Activated B cell treated with CpG ODN at 0.5 μM for 24 hours (primary cell): Measurements from ENCODE around the gene GSK3B. TPM values are rescaled to one million over a fixed set of nuclear protein-coding genes. Genes with fewer than 3 reads are reported as not detected.
A peak's percentile ranks its signal among the peaks of the same experiment; 100 is the strongest.
"Not testable (repeated sequence)": the region's sequence is repeated elsewhere in the genome, so short reads cannot be mapped to it uniquely, and the experiment has no call there.

Experiments
- ATAC-seq: fragments of 200-7000 bp; cut with Tn5 transposase; one replicate; pipeline ENCODE4 v1.10.0; 2021; ENCODE audit warnings: low read depth, mild to moderate bottlenecking, moderate library complexity
- CTCF ChIA-PET: fragments of 350-600 bp; sonication (Branson Sonifier 250); formaldehyde crosslinking; loops from one replicate; lab custom pipeline; 2021; ENCODE audit warnings: antibody characterized with exemption; lab: Charles Lee
- POLR2A ChIA-PET: fragments of 350-600 bp; sonication (Branson Sonifier 250); formaldehyde crosslinking; loops from one replicate; lab custom pipeline; 2021; ENCODE audit warnings: antibody characterized with exemption; lab: Charles Lee
- DNase-seq: peaks from one replicate; pipeline ENCODE4 v3.0.0; 2022
- H3K27ac Mint-ChIP-seq: one replicate; pipeline ENCODE4 v1.8.0; 2020; ENCODE audit warnings: mixed read lengths
- H3K27me3 Mint-ChIP-seq: one replicate; pipeline ENCODE4 v1.8.0; 2021; ENCODE audit warnings: mixed read lengths
- H3K36me3 Mint-ChIP-seq: one replicate; pipeline ENCODE4 v1.8.0; 2021; ENCODE audit warnings: low read depth, mixed read lengths
- H3K4me1 Mint-ChIP-seq: one replicate; pipeline ENCODE4 v1.8.0; 2021; ENCODE audit warnings: mixed read lengths
- H3K4me3 Mint-ChIP-seq: one replicate; pipeline ENCODE4 v1.8.0; 2020; ENCODE audit warnings: mild to moderate bottlenecking, mixed read lengths
- H3K9me3 Mint-ChIP-seq: one replicate; pipeline ENCODE4 v1.8.0; 2020; ENCODE audit warnings: mixed read lengths
- intact Hi-C: fragments of 100-400 bp; cut with micrococcal nuclease; formaldehyde crosslinking; loops from one replicate; pipeline ENCODE4 v1.15.1; 2024
- total RNA-seq: library from RNA; stranded (reverse); gene quantifications from 2 replicates; pipeline ENCODE4 v1.2.3, GENCODE V29; 2022
- TF ChIP-seq, protein P1 (sequence below): fragments of 200-600 bp; IDR thresholded peaks from one replicate; pipeline ENCODE4 v1.8.0; 2022; ENCODE audit warnings: antibody characterized with exemption, mild to moderate bottlenecking

GSK3B gene
- total RNA-seq, 1 donor from 2014 or later: 35.4 TPM

DNA sequence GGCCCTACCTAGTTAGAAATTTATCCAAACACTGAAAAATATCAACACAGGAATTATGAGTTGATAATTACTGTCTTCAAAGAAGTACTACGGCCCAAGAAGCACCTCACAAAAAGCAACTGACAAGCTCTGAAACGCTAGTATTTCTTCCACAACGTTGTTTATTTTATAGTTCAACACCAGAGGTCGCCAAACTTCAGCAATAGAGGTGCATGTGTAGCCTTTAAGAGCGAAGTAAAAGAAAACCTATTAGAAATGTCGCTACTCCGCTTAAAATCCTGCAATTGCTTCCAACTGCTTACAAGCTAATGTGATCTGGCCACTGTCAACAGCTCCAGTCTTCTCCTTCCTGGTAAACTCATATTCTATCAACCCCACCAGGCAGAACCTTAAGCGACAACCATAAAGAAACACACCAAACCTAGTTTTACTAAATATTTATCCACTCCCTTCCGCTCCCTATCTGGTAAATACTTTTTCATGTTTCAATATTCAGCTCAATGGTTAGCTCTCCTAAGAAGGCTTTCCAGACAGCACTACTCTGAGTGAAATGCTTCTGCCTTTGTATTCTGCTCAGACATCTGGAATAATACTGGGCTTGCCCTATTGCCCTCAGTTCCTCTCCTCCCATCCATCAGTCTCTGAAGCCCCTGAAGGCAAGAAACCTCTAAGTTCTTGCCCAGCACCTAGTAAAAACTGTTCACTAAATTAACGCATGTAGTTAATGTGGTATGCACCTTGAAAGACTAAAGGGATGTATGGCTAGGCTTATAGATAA, 202.1 kb downstream of the GSK3B start:
- POLR2A ChIA-PET: interaction anchor here (0.6 to 1.2 kb wide), 2 partner anchors 187 to 203 kb away, joined by 4 to 5 read pairs; no protein-coding TSS in a partner anchor
- intact Hi-C loops: loop anchor here (1.0 to 10.0 kb wide), 10 partner anchors 193 to 1007 kb away; partner anchors contain the start of gene LRRC58
- peaks cover 6% of the 10 kb centered on the region for H3K4me1 Mint-ChIP-seq

GRCh38 chr3:119888681-119889080, 205.6 kb downstream of the GSK3B start:
- POLR2A ChIA-PET, H3K27me3 Mint-ChIP-seq, DNase-seq, H3K4me3 Mint-ChIP-seq, intact Hi-C loops, H3K4me1 Mint-ChIP-seq, H3K27ac Mint-ChIP-seq, ATAC-seq: not testable (repeated sequence)
- CTCF ChIA-PET: interaction anchor here (5.7 kb wide), 1 partner anchor 259 kb away, joined by 117 read pairs; no protein-coding TSS in a partner anchor
- H3K36me3 Mint-ChIP-seq: peaks cover 52% of the 10 kb centered on the region
- H3K9me3 Mint-ChIP-seq: peaks cover 13% of the 10 kb centered on the region

More for the DNA sequence above, 202.1 kb downstream of the GSK3B start:
- Mint-ChIP-seq H3K9me3 (peaks cover 10% of the 10 kb centered on the region), H3K27me3 (no peaks in the 10 kb centered on the region), H3K27ac (no peak overlapping the region), H3K36me3 (peaks cover 35% of the 10 kb centered on the region), H3K4me3 (no peak overlapping the region)
- CTCF ChIA-PET: interaction anchor here (0.7 to 5.7 kb wide), 30 partner anchors 8 to 667 kb away, joined by 3 to 117 read pairs (median 4); no protein-coding TSS in a partner anchor
- TF ChIP-seq, protein P1, sequence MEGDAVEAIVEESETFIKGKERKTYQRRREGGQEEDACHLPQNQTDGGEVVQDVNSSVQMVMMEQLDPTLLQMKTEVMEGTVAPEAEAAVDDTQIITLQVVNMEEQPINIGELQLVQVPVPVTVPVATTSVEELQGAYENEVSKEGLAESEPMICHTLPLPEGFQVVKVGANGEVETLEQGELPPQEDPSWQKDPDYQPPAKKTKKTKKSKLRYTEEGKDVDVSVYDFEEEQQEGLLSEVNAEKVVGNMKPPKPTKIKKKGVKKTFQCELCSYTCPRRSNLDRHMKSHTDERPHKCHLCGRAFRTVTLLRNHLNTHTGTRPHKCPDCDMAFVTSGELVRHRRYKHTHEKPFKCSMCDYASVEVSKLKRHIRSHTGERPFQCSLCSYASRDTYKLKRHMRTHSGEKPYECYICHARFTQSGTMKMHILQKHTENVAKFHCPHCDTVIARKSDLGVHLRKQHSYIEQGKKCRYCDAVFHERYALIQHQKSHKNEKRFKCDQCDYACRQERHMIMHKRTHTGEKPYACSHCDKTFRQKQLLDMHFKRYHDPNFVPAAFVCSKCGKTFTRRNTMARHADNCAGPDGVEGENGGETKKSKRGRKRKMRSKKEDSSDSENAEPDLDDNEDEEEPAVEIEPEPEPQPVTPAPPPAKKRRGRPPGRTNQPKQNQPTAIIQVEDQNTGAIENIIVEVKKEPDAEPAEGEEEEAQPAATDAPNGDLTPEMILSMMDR: peak; percentile 22
- DNase-seq (no peak), ATAC-seq (no peak)

- ChIA-PET POLR2A (no interaction called here), CTCF (no interaction called here)
- DNase-seq (no peak), ATAC-seq (no peak)
- Mint-ChIP-seq H3K4me1 (no peaks in the 10 kb centered on the region), H3K27ac (no peak overlapping the region), H3K27me3 (no peaks in the 10 kb centered on the region), H3K36me3 (peaks cover 63% of the 10 kb centered on the region), H3K9me3 (peaks cover 13% of the 10 kb centered on the region), H3K4me3 (no peak overlapping the region)
- intact Hi-C loops: no loop called here
- TF ChIP-seq, protein P1: no peak
These were observed 208.3 kb downstream of the GSK3B start for GRCh38 chr3:119885746-119886530.

GRCh38 chr3:119884161-119884557, 210.1 kb downstream of the GSK3B start:
- Mint-ChIP-seq H3K27me3 (no peaks in the 10 kb centered on the region), H3K9me3 (peaks cover 12% of the 10 kb centered on the region), H3K4me1 (no peaks in the 10 kb centered on the region), H3K4me3 (no peak overlapping the region), H3K36me3 (peaks cover 66% of the 10 kb centered on the region), H3K27ac (no peak overlapping the region)
- CTCF ChIA-PET: no interaction called here
- POLR2A ChIA-PET: no interaction called here
- DNase-seq (no peak), ATAC-seq (no peak)
- TF ChIP-seq, protein P1: no peak
- intact Hi-C loops: no loop called here

- CTCF ChIA-PET: no interaction called here
- Mint-ChIP-seq H3K4me1 (no peaks in the 10 kb centered on the region), H3K4me3 (no peak overlapping the region), H3K27me3 (no peaks in the 10 kb centered on the region), H3K27ac (no peak overlapping the region), H3K9me3 (peaks cover 12% of the 10 kb centered on the region), H3K36me3 (peaks cover 62% of the 10 kb centered on the region)
- DNase-seq (no peak), ATAC-seq (no peak)
- TF ChIP-seq, protein P1: no peak
- intact Hi-C loops: no loop called here
- POLR2A ChIA-PET: no interaction called here
These were observed 210.6 kb downstream of the GSK3B start for GRCh38 chr3:119883461-119884160.
